Suppressor macrophage (primary cell): ENCODE data around the gene PTAR1.

ENCODE experiments used
- DNase-seq, 4 experiments: peaks; one replicate each; pipeline ENCODE4 v3.0.0-alpha.2; 2020 to 2022

Gene PTAR1

DNA sequence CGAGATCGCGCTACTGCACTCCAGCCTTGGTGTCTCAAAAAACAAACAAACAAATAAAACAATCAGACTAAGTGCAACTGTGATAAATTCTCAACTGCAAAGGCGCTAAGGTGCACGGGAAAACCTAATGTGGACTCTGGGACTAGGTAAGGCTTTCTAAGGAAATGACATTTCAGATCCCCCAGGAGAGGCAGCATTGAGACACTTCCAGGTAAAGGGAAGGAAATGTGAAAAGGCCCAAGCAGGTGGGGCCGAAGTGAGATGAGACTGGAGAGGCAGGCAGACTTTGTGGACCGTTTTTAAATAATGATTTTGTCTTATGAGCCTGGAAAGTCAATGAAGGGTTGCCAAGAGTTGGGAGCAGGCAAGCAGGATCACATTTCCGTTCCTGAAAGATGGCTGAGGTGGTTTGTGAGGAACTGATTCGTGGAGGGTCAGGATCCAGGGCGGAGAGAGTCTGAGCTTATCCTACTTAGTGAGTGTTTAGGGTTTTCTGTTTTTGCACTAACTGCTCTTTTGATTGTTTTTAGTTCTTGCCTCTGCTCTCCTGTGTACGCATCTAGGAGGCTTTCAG lies 85.6 kb downstream of the PTAR1 start:
- DNase-seq, result no peak

DNA sequence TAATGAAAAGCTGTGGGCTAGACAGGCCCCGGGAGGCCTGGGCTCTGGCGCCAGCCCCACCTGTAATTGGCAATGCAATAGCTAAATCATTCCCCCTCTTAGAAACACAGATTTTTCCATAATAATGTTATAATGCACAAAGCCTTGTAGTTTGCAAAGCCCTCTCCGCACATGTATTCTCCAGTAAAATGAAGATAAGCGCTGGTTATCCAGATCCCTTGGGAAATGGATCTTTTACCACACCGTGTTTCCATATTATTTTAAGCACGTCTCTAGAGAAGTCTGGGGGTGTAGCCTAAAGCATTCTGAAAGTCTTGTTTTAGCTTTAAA lies 86.5 kb downstream of the PTAR1 start:
- DNase-seq, result no peak

DNA sequence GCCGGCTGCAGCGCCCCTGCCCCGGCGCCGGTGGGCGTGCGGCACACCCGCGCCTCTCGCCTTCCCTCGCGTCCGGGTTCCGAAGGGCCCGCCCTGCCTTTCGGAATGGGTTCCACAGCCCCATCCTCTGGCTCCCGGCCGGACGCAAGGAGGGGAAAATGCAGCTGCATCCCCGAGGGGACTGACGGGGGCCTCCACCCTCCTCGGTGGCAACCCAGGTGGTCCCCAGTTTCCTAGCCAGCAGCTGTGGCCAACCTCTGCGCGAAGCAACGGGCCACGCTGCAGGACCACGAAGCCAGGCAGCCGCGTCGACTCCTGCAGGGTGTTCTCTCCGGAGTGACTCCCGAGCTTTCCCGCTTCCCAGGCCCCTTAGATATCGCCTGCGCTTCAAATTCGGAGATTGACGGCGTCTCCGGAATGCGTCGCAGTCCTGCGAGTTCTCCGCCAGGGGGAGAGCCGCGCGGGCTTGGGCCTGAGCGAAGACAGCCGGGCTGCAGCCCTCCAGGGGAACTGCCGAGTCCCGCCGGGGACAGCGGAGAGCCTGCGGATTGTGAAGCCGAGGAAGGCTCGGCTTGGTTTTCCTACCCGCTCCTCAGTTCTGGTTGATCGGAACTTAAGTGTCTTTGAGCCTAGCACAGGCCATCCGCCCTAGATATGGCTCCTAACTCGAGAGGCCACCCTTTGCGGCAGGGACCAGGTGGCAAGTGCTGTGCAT lies 87.1 kb downstream of the PTAR1 start:
- DNase-seq, result peak; percentile 90 to 95 (median 93)

DNA sequence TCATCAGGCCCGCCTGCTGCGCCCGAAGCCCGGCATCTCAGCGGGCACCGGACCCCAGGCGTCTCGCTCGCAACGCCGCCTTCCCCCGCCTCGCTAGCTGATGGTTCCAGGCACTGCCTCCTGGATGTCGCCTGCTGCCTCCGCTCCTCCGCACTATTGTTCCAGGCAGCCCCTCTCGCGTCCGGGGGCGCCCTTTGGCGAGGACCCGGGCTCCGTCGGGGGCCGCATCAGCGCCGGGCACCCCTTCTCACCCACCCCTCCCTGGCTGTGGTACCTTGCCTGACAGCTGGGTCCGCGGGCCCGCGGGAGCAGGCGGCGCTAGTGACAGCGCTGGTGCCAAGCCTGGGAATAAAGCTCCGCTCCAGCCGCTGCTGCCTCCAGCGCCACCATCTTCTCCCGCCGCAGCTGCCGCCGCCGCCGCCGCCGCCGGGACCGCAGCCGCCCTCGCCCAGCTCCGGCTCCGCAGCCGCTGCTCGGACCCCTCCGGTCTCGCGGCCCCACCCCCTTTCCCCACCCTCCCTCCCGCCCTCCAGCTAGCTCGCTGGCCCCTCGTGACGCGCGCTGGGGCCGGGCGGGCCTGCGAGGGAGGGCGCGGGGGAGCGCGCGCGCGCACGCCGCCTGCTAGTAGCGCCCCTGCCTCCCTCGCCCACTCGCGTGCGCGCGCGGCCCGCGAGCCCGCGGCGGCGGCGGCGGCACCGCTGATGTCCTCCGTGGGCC lies 87.8 kb downstream of the PTAR1 start, which contains the start of gene APBA1:
Gene APBA1, minus strand, starts transcription at position 493 of the 717 bp plus-strand sequence.
- peak; percentile 63 to 91 (median 78) for DNase-seq

DNA sequence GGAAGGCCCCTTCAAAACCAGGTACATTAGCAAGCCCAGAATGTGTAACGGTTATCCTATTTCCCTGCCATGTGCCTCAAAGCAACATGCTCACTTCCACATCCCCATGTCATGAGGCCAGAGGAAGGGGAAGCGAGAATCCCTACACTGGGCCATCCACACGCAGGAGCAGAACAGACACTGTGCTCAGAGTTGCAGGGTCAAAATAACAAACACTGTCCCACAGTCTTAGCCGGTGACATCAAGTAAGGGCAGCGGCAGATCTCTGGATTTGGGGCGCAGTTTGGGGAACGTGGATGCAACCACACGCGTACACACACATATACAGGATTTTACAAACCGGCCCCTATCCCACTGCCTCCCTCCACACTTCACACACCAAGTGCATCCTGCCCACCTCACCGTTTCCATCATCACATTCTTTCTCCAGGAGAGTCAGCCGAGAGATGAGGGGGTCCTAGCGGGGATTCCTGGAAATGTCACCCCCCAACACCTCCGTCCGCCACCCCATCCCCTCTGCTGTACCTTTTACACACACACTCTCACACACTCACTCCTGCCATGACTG lies 88.4 kb downstream of the PTAR1 start:
- DNase-seq, result peak; percentile 61 to 83 (median 76)

DNA sequence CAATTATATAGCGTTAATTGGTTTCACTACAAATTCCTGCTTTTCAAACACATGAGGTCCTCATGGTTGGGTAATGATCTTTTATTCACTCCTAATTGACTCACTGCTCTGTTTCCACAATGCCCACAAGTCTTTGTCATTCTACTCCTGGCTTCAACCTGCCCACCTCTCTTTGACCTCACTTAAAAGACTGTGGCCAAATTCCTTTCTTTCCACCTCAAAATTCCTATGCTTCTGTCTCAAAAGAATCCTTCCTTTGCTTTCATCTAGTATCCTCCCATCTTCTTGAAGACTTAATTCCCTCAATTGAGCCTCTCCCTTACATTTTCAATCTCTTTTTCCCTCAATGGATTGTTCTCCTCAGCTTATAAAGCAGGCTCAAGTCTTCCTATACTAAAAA lies 92.5 kb downstream of the PTAR1 start:
- DNase-seq, result no peak

DNA sequence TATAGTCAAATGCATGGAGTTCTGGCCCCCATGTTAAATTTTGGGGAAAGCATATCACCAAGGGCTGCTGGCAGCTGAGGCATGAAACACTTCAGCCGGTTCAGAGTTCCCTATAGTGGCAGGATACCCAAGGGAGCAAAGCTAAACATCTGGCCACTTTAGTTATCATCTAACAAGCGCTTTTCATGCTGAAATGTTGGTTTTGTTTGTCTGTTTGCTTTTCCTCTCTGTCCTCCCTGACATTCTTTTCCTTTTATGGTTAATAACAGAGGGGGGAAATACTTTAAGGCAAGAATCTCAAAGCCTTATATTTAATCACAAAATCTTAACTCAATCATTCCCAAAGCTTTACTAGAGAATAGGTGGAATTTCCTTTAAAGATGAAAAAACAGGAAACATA lies 99.5 kb downstream of the PTAR1 start:
- no peak for DNase-seq
